Calu3 (cell line): Measurements from ENCODE around the gene MUC2. TPM values are rescaled to one million over a fixed set of nuclear protein-coding genes. Genes with fewer than 3 reads are reported as not detected.

Experiments
- BruUV-seq: library from RNA; stranded (reverse); fragments of 400-500 nt; replicated peaks from 2 replicates; lab custom pipeline; 2021; lab: Mats Ljungman, UMichigan
- CTCF ChIA-PET: fragments of 300-600 bp; sonication (Branson Sonifier 250); formaldehyde crosslinking; loops from one replicate; lab custom pipeline; 2022; ENCODE audit warnings: antibody characterized with exemption; lab: Charles Lee
- DNase-seq: peaks from one replicate; pipeline ENCODE4 v3.0.0; 2022
- H3K27ac Mint-ChIP-seq: one replicate; pipeline ENCODE4 v1.8.0; 2022; ENCODE audit warnings: mixed read lengths; ENCODE audit not compliant: unreplicated experiment
- H3K27me3 Mint-ChIP-seq: one replicate; pipeline ENCODE4 v1.8.0; 2022; ENCODE audit warnings: mixed read lengths; ENCODE audit not compliant: unreplicated experiment
- H3K36me3 Mint-ChIP-seq: one replicate; pipeline ENCODE4 v1.8.0; 2022; ENCODE audit warnings: mild to moderate bottlenecking, moderate library complexity, mixed read lengths; ENCODE audit not compliant: insufficient read depth, unreplicated experiment
- H3K4me1 Mint-ChIP-seq: one replicate; pipeline ENCODE4 v1.8.0; 2022; ENCODE audit warnings: mild to moderate bottlenecking, low read depth, mixed read lengths; ENCODE audit not compliant: unreplicated experiment
- H3K4me3 Mint-ChIP-seq: one replicate; pipeline ENCODE4 v1.8.0; 2022; ENCODE audit warnings: mild to moderate bottlenecking, low read depth, moderate library complexity, mixed read lengths; ENCODE audit not compliant: unreplicated experiment
- H3K9me3 Mint-ChIP-seq: one replicate; pipeline ENCODE4 v1.8.0; 2022; ENCODE audit warnings: low read depth, mixed read lengths; ENCODE audit not compliant: unreplicated experiment
- CTCF ChIP-seq: fragments of 200-600 bp; IDR thresholded peaks from one replicate; pipeline ENCODE4 v1.8.0; 2022; ENCODE audit warnings: antibody characterized with exemption; ENCODE audit not compliant: unreplicated experiment
- intact Hi-C: fragments of 100-400 bp; cut with micrococcal nuclease; formaldehyde crosslinking; loops from one replicate; pipeline ENCODE4 v1.10.0; 2022; ENCODE audit not compliant: unreplicated experiment
- total RNA-seq: library from RNA; stranded (reverse); gene quantifications from 2 replicates; pipeline ENCODE4 v1.2.3, GENCODE V29; 2022

MUC2 gene
- total RNA-seq, 1 experiment from 2014 or later = not detected

GRCh38 chr11:1089738-1090599 lies 15.3 kb downstream of the MUC2 start:
- no peak for TF ChIP-seq CTCF

GRCh38 chr11:1090600-1091331 lies 16.1 kb downstream of the MUC2 start:
- H3K4me1 Mint-ChIP-seq = no peaks in the 10 kb centered on the region
- DNase-seq = no peak
- intact Hi-C loops = no loop called here
- CTCF ChIA-PET = no interaction called here
- peaks cover 8% of the 10 kb centered on the region for H3K36me3 Mint-ChIP-seq
- H3K27me3 Mint-ChIP-seq = no peaks in the 10 kb centered on the region
- peaks cover 3% of the 10 kb centered on the region for H3K9me3 Mint-ChIP-seq
- TF ChIP-seq CTCF = no peak
- BruUV-seq = no TSS peak
- no peak overlapping the region for H3K27ac Mint-ChIP-seq
- H3K4me3 Mint-ChIP-seq = no peak overlapping the region

More at GRCh38 chr11:1089738-1090599, 15.3 kb downstream of the MUC2 start:
- Mint-ChIP-seq H3K4me3 (no peak overlapping the region), H3K27me3 (no peaks in the 10 kb centered on the region), H3K4me1 (no peaks in the 10 kb centered on the region), H3K36me3 (peaks cover 5% of the 10 kb centered on the region), H3K27ac (no peak overlapping the region), H3K9me3 (peaks cover under 1% of the 10 kb centered on the region)
- CTCF ChIA-PET = no interaction called here
- intact Hi-C loops = no loop called here
- no TSS peak for BruUV-seq
- DNase-seq = no peak

- intact Hi-C loops = no loop called here
- no peak for DNase-seq
- no peak overlapping the region for H3K4me3 Mint-ChIP-seq
- TF ChIP-seq CTCF = no peak
- no peaks in the 10 kb centered on the region for H3K4me1 Mint-ChIP-seq
- BruUV-seq = no TSS peak
- H3K27me3 Mint-ChIP-seq = no peaks in the 10 kb centered on the region
- peaks cover 3% of the 10 kb centered on the region for H3K9me3 Mint-ChIP-seq
- CTCF ChIA-PET = no interaction called here
- peaks cover 8% of the 10 kb centered on the region for H3K36me3 Mint-ChIP-seq
- H3K27ac Mint-ChIP-seq = no peak overlapping the region
Measured at GRCh38 chr11:1091332-1092083, 16.8 kb downstream of the MUC2 start.

GRCh38 chr11:1092145-1092670 lies 17.5 kb downstream of the MUC2 start:
- H3K4me1 Mint-ChIP-seq = no peaks in the 10 kb centered on the region
- CTCF ChIA-PET = no interaction called here
- no peak overlapping the region for H3K27ac Mint-ChIP-seq
- no peak for TF ChIP-seq CTCF
- peaks cover 3% of the 10 kb centered on the region for H3K9me3 Mint-ChIP-seq
- intact Hi-C loops = no loop called here
- no peaks in the 10 kb centered on the region for H3K27me3 Mint-ChIP-seq
- no peak overlapping the region for H3K4me3 Mint-ChIP-seq
- BruUV-seq = no TSS peak
- no peak for DNase-seq
- H3K36me3 Mint-ChIP-seq = peaks cover 8% of the 10 kb centered on the region
